GM12875 (cell line): ENCODE measurements around the gene USH2A.

Source experiments
- H3K4me3 ChIP-seq: one replicate; pipeline ENCODE4 v1.5.1; 2011; ENCODE audit warnings: low read depth, low read length, control low read depth
- CTCF ChIP-seq: IDR thresholded peaks from 2 replicates; pipeline ENCODE4 v1.5.1; 2011; ENCODE audit warnings: low read depth, mild to moderate bottlenecking, control low read depth, inconsistent platforms, low read length, moderate library complexity, borderline replicate concordance; ENCODE audit not compliant: insufficient read depth

Gene USH2A

GRCh38 chr1:215673943-215674342 is 749.3 kb downstream of the USH2A start:
- H3K4me3 ChIP-seq: no peak overlapping the region
- TF ChIP-seq CTCF: no peak

GRCh38 chr1:215672482-215672881 is 750.8 kb downstream of the USH2A start:
- H3K4me3 ChIP-seq: no peak overlapping the region
- TF ChIP-seq CTCF: no peak

GRCh38 chr1:215669806-215670491 is 753.3 kb downstream of the USH2A start:
- no peak for TF ChIP-seq CTCF
- H3K4me3 ChIP-seq: no peak overlapping the region

- TF ChIP-seq CTCF: no peak
These were observed 755.5 kb downstream of the USH2A start for GRCh38 chr1:215667761-215668160.

GRCh38 chr1:215665215-215665614 is 758.0 kb downstream of the USH2A start:
- no peak overlapping the region for H3K4me3 ChIP-seq
- TF ChIP-seq CTCF: no peak

More at GRCh38 chr1:215667761-215668160, 755.5 kb downstream of the USH2A start:
- no peak overlapping the region for H3K4me3 ChIP-seq

GRCh38 chr1:215661033-215661432 is 762.2 kb downstream of the USH2A start:
- no peak for TF ChIP-seq CTCF
- no peak overlapping the region for H3K4me3 ChIP-seq

GRCh38 chr1:215660259-215660658 is 763.0 kb downstream of the USH2A start:
- TF ChIP-seq CTCF: no peak
- no peak overlapping the region for H3K4me3 ChIP-seq
